NCI-H187 (cell line): ENCODE results near the gene EGFLAM.

Source experiments
- DNase-seq, 2 experiments: peaks; one replicate each; lab custom pipeline; 2025; lab: John Stamatoyannopoulos, UW

Gene EGFLAM

GRCh38 chr5:38420246-38420645 lies 161.9 kb downstream of the EGFLAM start:
- DNase-seq: no peak

- DNase-seq: peak; percentile 33 to 55
These were observed 162.5 kb downstream of the EGFLAM start for GRCh38 chr5:38420691-38421390.

GRCh38 chr5:38422622-38423021 lies 164.3 kb downstream of the EGFLAM start:
- no peak for DNase-seq

GRCh38 chr5:38423276-38424147 lies 165.2 kb downstream of the EGFLAM start:
- DNase-seq: no peak

GRCh38 chr5:38424148-38425060 lies 166.0 kb downstream of the EGFLAM start:
- DNase-seq: no peak

GRCh38 chr5:38426490-38426889 lies 168.1 kb downstream of the EGFLAM start:
- no peak for DNase-seq

- no peak for DNase-seq
These were observed 168.9 kb downstream of the EGFLAM start for GRCh38 chr5:38426986-38427950.

GRCh38 chr5:38431242-38431853 lies 173.0 kb downstream of the EGFLAM start:
- no peak for DNase-seq

GRCh38 chr5:38433160-38433861 lies 175.0 kb downstream of the EGFLAM start:
- no peak for DNase-seq

- DNase-seq: no peak
These were observed 176.8 kb downstream of the EGFLAM start for GRCh38 chr5:38434966-38435705.

GRCh38 chr5:38438757-38439156 lies 180.4 kb downstream of the EGFLAM start:
- no peak for DNase-seq

- DNase-seq: peak; percentile 88 to 90
These were observed 183.3 kb downstream of the EGFLAM start for GRCh38 chr5:38441453-38442246.

- no peak for DNase-seq
These were observed 183.9 kb downstream of the EGFLAM start for GRCh38 chr5:38442247-38442573.

GRCh38 chr5:38443390-38443789 lies 185.0 kb downstream of the EGFLAM start:
- DNase-seq: no peak

- DNase-seq: peak; percentile 51 to 62
These were observed 187.1 kb downstream of the EGFLAM start for GRCh38 chr5:38445374-38446028.

GRCh38 chr5:38446029-38446522 lies 187.7 kb downstream of the EGFLAM start:
- no peak for DNase-seq

- DNase-seq: no peak
These were observed 188.7 kb downstream of the EGFLAM start for GRCh38 chr5:38447056-38447455.

GRCh38 chr5:38447786-38448185 lies 189.4 kb downstream of the EGFLAM start:
- DNase-seq: no peak
